Fibroblast of skin of scalp (primary cell): ENCODE results near the gene RPS2.

Source experiments
- DNase-seq: peaks from one replicate; pipeline ENCODE4 v3.0.0-alpha.2; 2013

The RPS2 gene

DNA sequence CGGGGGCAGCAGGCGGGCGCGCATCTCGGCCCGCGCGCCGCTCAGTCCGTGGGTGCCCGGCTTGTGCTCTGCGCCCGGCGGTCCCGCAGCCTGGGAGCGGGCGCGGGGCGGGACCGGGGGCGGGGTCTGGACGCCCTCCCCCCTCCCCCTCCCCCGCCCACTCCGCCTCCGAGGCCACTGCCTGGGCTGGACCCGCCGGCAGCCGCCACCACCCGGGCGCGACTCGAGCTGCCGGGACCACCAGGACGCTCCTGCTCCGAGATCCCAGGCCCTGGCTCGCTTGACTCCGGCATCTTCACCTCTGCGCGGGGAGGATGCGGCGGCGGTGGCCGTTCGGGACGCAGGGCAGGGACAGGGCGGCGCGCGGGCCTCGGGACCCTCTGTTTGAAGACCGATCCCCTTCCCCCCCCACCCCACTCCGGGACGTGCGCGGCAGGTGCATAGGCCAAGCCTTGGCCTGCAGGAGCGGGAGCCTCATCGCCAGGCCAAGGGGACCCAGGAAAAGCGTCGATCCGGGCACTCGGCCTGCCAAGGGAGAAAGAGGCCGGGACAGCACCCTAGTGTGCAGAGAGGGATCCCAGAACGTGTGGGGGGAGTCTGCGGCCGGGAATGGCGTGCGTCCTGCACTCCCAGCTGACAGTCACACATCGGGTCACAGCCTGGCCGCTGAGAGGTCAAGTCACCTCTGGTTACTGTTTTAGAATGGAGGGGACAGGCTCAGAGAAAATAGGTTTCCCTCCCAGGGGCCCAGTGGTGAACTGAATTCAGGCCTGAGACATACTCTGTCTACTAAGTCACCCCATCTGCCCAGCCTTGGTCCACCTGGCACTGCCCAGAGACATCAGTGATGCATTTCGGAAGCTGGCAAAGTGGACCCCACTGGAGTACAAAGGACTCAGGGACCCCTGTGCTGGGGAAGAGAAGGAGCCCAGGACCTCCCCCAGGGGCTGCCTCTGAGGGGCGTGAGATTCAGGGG, 46.0 kb downstream of the RPS2 start, which contains the start of gene HS3ST6:
Gene HS3ST6, minus strand, starts transcription at position 65 of the 976 bp plus-strand sequence. CDS start 92 bp downstream, outside the sequence.
- no peak for DNase-seq

DNA sequence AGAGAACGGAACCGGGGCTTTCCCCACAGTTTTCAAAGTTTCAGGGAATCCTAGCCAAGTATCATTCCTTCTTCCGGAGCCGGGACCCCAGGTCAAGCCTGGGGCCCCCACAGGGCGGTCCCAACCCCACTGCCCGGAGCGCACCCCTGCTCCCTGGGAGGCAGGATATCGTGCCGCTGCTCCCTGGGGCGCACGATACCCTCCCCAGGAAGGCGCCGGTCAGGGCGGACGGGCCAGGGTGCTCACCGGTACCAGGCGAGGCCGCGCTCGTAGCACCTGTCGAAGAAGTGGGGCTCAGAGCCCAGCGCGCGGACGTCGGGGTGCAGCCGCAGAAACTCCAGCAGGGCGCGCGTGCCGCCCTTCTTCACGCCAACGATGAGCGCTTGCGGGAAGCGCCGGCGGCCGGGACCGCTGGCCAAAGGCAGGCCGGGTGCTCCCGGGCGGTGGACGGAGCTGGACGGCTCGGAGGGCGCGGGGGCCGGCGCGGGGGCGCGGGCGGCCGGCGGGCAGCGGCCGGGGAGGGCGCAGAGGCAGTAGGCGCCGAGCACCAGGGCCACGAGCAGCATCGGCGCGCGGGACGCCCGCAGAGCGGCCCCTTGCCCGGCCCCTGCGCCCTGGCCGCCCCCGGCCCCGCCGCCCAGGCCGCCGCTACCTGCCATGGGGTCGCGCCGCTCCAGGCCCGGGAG, 46.8 kb downstream of the RPS2 start:
- no peak for DNase-seq

DNA sequence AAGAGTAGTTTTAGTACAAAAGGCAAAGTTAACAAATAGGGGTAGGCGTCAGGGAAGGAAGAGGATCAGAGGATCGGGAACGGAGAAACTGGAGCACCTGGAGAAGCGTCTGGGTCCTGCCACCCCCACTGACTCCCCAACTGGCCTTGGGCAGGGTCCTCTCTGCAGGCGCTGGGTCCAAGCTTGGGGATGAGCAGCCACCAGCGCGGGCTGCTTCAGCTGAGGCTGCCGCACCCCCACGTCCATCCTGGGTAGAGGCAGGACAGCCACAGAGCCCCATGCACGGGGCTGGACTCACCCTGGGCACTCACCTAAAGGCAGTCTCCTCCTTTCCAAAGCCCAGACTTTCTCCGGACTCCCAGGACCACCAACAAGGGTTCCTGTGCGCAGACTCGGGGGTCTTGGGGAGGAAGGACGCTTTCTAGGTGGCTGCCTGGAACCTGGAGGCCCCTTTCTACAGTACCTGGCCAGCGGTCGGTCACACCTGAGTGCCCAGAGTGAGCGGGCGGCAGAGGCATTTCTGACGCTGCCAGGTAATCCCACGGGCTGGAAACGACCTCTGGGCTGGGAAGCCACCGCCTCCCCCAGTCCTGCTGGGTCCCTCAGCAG, 47.5 kb downstream of the RPS2 start:
- DNase-seq = no peak

- DNase-seq = no peak
Measured at GRCh38 chr16:1916640-1916990, 48.0 kb downstream of the RPS2 start.

- DNase-seq = no peak
Measured at GRCh38 chr16:1915732-1916639, 48.6 kb downstream of the RPS2 start.

DNA sequence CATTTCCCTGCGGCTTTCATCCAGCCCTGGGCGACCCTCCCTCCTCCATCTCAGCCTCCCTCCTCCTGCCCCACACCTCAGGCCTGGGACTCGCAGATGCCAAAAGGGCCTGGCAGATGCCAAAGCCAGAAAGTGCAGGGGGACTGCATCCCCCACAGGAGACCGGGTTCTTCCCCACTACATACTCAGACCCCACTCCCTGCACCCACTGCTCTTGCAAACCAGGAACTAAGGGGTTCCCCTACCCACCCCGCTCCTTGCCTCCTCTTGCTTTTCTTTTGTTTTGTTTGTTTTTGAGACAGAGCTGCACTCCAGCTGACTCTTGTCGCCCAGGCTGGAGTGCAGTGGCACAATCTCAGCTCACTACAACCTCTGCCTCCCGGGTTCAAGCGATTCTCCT, 49.6 kb downstream of the RPS2 start:
- no peak for DNase-seq

- no peak for DNase-seq
Measured at GRCh38 chr16:1914084-1914608, 50.5 kb downstream of the RPS2 start.

DNA sequence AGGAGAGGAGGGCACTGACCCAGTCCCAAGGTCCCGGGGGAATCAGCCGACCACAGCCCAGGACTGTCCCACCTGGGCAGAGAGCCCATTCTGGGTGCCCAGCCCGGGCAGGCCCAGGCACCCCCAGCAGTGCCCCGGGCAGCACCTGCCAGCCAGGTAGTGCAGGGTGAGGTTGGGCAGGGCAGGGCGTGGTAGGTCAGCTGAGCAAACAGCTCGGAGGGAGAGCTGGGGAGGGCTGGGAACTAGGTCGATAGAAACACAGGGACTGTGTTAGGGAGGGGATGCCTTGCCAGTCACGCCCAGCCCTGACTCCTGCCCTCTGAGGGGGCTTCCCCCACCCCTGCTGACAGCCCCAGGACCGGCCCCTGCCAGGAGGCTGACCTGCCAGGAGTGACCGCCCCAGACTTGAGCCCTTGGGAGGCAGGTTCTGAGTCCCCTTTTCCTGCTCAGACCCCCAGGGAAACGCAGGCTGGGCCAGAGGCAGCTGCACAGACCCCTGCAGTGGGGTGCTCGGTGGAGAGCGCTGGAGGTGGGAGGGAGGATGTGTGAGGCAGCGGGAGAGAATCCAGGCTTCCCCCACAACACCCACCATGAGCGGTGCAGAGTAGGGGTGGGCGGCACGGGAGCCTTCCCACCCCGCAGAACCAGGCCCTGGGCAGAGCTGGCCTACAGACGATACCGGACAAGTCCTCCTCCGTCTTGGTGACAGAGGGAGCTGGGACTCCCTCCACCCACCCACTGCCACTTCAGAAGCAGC, 51.1 kb downstream of the RPS2 start:
- DNase-seq = no peak

- DNase-seq = no peak
Measured at GRCh38 chr16:1912215-1912543, 52.4 kb downstream of the RPS2 start.
